HepG2 (cell line): ENCODE measurements around the gene GCC1. TPM values are rescaled to one million over a fixed set of nuclear protein-coding genes. Genes with fewer than 3 reads are reported as not detected.

ENCODE experiments used
- CHD4 ChIP-seq: fragments of 200-600 bp; sonication (generic); IDR thresholded peaks from 2 replicates; pipeline ENCODE4 v1.7.0; 2017; ENCODE audit warnings: mild to moderate bottlenecking, low read length, borderline replicate concordance
- HNF1B ChIP-seq: sonication (generic); formaldehyde crosslinking; IDR thresholded peaks from 2 replicates; pipeline ENCODE4 v1.5.1; 2020; ENCODE audit warnings: mild to moderate bottlenecking, moderate library complexity, missing genetic modification reagents
- IRF2 ChIP-seq: IDR thresholded peaks from 2 replicates; pipeline ENCODE4 v1.6.1; 2018; ENCODE audit warnings: missing genetic modification reagents, missing compliant biosample characterization
- KDM3A ChIP-seq: IDR thresholded peaks from 2 replicates; pipeline ENCODE4 v1.6.1; 2018; ENCODE audit warnings: low read depth, missing compliant biosample characterization
- NFKB2 ChIP-seq: sonication (generic); formaldehyde crosslinking; IDR thresholded peaks from 2 replicates; pipeline ENCODE4 v1.4.0; 2020; ENCODE audit warnings: missing genetic modification reagents, borderline replicate concordance
- PAX8 ChIP-seq: sonication (generic); formaldehyde crosslinking; IDR thresholded peaks from 2 replicates; pipeline ENCODE4 v1.8.0; 2022; ENCODE audit warnings: mild to moderate bottlenecking, missing genetic modification reagents, borderline replicate concordance
- PRDM10 ChIP-seq: sonication (generic); formaldehyde crosslinking; IDR thresholded peaks from 2 replicates; pipeline ENCODE4 v1.4.0; 2020; ENCODE audit warnings: low read depth, missing genetic modification reagents
- RAD21 ChIP-seq: fragments of 450-650 bp; formaldehyde crosslinking; IDR thresholded peaks from 2 replicates; pipeline ENCODE4 v1.5.0; 2020; ENCODE audit warnings: mild to moderate bottlenecking
- SAP130 ChIP-seq: IDR thresholded peaks from 2 replicates; pipeline ENCODE4 v1.6.1; 2016; ENCODE audit warnings: low read depth
- SETDB1 ChIP-seq: sonication (generic); formaldehyde crosslinking; IDR thresholded peaks from 2 replicates; pipeline ENCODE4 v1.5.1; 2020; ENCODE audit warnings: missing genetic modification reagents, mild to moderate bottlenecking, borderline replicate concordance
- ZNF101 ChIP-seq: sonication (generic); formaldehyde crosslinking; IDR thresholded peaks from 2 replicates; pipeline ENCODE4 v1.4.0; 2020; ENCODE audit warnings: mild to moderate bottlenecking, low read depth, missing genetic modification reagents, borderline replicate concordance
- ZNF20 ChIP-seq: sonication (generic); formaldehyde crosslinking; IDR thresholded peaks from 2 replicates; pipeline ENCODE4 v1.4.0; 2020; ENCODE audit warnings: mild to moderate bottlenecking, moderate library complexity, missing genetic modification reagents
- ZNF552 ChIP-seq: sonication (generic); formaldehyde crosslinking; IDR thresholded peaks from 2 replicates; pipeline ENCODE4 v1.9.0; 2022; ENCODE audit warnings: missing genetic modification reagents, mild to moderate bottlenecking, borderline replicate concordance
- ZNF629 ChIP-seq: sonication (generic); formaldehyde crosslinking; conservative IDR thresholded peaks from 2 replicates; pipeline ENCODE4 v1.5.0; 2020; ENCODE audit warnings: missing genetic modification reagents
- polyA plus RNA-seq, 8 experiments: library from polyadenylated mRNA; depleted of rRNA in 3 of 8; stranded (reverse) in 7 of 8; unstranded in 1 of 8; fragments of >200 nt; fragmentation: Illumina TruSeq in 4 of 8; extraction: Trizol in 4 of 8; gene quantifications; 2 replicates each; pipeline versions ENCODE4 v1.2.1 to v1.2.3, GENCODE V29; 2011 to 2016; ENCODE audit warnings: low read depth in 4 of 8, missing spikeins in 1 of 8, mixed read lengths in 1 of 8; ENCODE audit not compliant: insufficient read depth in 1 of 8
- total RNA-seq, 5 experiments: library from RNA; depleted of rRNA; stranded (reverse); fragments of >200 nt; fragmentation: Illumina TruSeq; extraction: Trizol; gene quantifications; 2 replicates each; pipeline ENCODE4 v1.2.3, GENCODE V29; 2016; ENCODE audit warnings: low read depth in 1 of 5
- TF ChIP-seq, protein P1 (sequence below): IDR thresholded peaks from 2 replicates; pipeline ENCODE4 v1.6.1; 2016; ENCODE audit warnings: mild to moderate bottlenecking
- TF ChIP-seq, protein P2 (sequence below): sonication (generic); formaldehyde crosslinking; IDR thresholded peaks from 2 replicates; pipeline ENCODE4 v1.9.0; 2021; ENCODE audit warnings: missing genetic modification reagents, borderline replicate concordance
- TF ChIP-seq, protein P3 (sequence below): sonication (generic); formaldehyde crosslinking; IDR thresholded peaks from 2 replicates; pipeline ENCODE4 v1.4.0; 2020; ENCODE audit warnings: missing genetic modification reagents, borderline replicate concordance

The GCC1 gene
- total and polyA plus RNA-seq, 2 of the 13 experiments (the other 11 are each of a cell fraction or from before 2014, with no cell fraction given): 2.5 to 15.3 TPM

- TF ChIP-seq, protein P1, sequence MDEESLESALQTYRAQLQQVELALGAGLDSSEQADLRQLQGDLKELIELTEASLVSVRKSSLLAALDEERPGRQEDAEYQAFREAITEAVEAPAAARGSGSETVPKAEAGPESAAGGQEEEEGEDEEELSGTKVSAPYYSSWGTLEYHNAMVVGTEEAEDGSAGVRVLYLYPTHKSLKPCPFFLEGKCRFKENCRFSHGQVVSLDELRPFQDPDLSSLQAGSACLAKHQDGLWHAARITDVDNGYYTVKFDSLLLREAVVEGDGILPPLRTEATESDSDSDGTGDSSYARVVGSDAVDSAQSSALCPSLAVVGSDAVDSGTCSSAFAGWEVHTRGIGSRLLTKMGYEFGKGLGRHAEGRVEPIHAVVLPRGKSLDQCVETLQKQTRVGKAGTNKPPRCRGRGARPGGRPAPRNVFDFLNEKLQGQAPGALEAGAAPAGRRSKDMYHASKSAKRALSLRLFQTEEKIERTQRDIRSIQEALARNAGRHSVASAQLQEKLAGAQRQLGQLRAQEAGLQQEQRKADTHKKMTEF (CRISPR knock-in tag): peak; percentile 32; the same call in 1 of the 2 replicates
- TF ChIP-seq RAD21 (CRISPR knock-in tag): peak; percentile 28; the same call in 1 of the 2 replicates
- TF ChIP-seq, protein P2, sequence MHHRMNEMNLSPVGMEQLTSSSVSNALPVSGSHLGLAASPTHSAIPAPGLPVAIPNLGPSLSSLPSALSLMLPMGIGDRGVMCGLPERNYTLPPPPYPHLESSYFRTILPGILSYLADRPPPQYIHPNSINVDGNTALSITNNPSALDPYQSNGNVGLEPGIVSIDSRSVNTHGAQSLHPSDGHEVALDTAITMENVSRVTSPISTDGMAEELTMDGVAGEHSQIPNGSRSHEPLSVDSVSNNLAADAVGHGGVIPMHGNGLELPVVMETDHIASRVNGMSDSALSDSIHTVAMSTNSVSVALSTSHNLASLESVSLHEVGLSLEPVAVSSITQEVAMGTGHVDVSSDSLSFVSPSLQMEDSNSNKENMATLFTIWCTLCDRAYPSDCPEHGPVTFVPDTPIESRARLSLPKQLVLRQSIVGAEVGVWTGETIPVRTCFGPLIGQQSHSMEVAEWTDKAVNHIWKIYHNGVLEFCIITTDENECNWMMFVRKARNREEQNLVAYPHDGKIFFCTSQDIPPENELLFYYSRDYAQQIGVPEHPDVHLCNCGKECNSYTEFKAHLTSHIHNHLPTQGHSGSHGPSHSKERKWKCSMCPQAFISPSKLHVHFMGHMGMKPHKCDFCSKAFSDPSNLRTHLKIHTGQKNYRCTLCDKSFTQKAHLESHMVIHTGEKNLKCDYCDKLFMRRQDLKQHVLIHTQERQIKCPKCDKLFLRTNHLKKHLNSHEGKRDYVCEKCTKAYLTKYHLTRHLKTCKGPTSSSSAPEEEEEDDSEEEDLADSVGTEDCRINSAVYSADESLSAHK (CRISPR knock-in tag): no peak
- no peak for TF ChIP-seq ZNF552 (CRISPR knock-in tag)
- TF ChIP-seq ZNF629 (CRISPR knock-in tag): no peak
- no peak for TF ChIP-seq ZNF101 (CRISPR knock-in tag)
- no peak for TF ChIP-seq PRDM10 (CRISPR knock-in tag)
- peak; percentile 60; the same call in 1 of the 2 replicates for TF ChIP-seq IRF2 (CRISPR knock-in tag)
- no peak for TF ChIP-seq SETDB1 (CRISPR knock-in tag)
- no peak for TF ChIP-seq CHD4
- TF ChIP-seq KDM3A: peak; percentile 38; the same call in 1 of the 2 replicates
- TF ChIP-seq, protein P3, sequence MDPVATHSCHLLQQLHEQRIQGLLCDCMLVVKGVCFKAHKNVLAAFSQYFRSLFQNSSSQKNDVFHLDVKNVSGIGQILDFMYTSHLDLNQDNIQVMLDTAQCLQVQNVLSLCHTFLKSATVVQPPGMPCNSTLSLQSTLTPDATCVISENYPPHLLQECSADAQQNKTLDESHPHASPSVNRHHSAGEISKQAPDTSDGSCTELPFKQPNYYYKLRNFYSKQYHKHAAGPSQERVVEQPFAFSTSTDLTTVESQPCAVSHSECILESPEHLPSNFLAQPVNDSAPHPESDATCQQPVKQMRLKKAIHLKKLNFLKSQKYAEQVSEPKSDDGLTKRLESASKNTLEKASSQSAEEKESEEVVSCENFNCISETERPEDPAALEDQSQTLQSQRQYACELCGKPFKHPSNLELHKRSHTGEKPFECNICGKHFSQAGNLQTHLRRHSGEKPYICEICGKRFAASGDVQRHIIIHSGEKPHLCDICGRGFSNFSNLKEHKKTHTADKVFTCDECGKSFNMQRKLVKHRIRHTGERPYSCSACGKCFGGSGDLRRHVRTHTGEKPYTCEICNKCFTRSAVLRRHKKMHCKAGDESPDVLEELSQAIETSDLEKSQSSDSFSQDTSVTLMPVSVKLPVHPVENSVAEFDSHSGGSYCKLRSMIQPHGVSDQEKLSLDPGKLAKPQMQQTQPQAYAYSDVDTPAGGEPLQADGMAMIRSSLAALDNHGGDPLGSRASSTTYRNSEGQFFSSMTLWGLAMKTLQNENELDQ: no peak
- no peak for TF ChIP-seq ZNF20 (CRISPR knock-in tag)
- TF ChIP-seq SAP130: peak; percentile 66; the same call in 1 of the 2 replicates
- TF ChIP-seq HNF1B (CRISPR knock-in tag): no peak
- TF ChIP-seq NFKB2 (CRISPR knock-in tag): peak; percentile 58; the same call in 1 of the 2 replicates
- no peak for TF ChIP-seq PAX8 (CRISPR knock-in tag)
Observed at GRCh38 chr7:127582361-127582760, 3.0 kb downstream of the GCC1 start (continued).
